ENCODE measurements around the gene RGS7BP. TPM values are rescaled to one million over a fixed set of nuclear protein-coding genes. Genes with fewer than 3 reads are reported as not detected.

The RGS7BP gene
- polyA plus RNA-seq, 1 experiment: not detected

- DNase-seq (ENCODE audit: low read depth, low spot score): no peak
- Histone ChIP-seq H3K27me3 (ENCODE audit: control insufficient read depth, insufficient read depth, low read length) (peaks cover 3% of the 10 kb centered on the region), H3K4me3 (ENCODE audit: low read depth, low read length) (no peak overlapping the region), H3K9me3 (ENCODE audit: control insufficient read depth, insufficient read depth, low read length) (no peaks in the 10 kb centered on the region), H3K27ac (ENCODE audit: low read depth, low read length) (no peak overlapping the region)
- CTCF ChIA-PET: interaction anchor here (0.6 to 1.2 kb wide), 2 partner anchors 19 to 167 kb away, joined by 3 read pairs; no protein-coding TSS in a partner anchor
- no peak for TF ChIP-seq CTCF (IDR thresholded peaks at IDR 0.05; ENCODE audit: low read depth, low read length)
- POLR2A ChIA-PET: no interaction called here
Observed at GRCh38 chr5:64615895-64616294, 110.1 kb downstream of the RGS7BP start.

DNA sequence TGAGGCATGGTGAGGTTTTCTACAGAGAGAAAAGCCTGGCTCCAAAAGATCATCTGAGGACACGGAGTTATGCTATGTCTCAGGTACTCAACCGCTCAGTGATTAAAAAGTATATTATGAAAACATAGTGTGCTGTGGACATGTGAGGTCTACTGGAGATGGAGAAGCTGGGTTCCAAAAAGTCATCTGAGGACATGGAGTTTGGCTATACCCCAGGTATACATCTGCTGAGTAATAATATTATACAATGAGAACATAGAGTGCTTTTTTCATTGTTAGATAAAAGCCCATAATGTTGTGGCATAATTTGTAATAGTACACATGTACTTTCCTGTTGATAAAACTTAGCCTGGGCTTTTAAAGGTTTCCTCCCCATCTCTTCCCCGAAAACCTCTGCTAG lies 113.8 kb downstream of the RGS7BP start:
- peaks cover 14% of the 10 kb centered on the region for H3K27me3 ChIP-seq (ENCODE audit: control insufficient read depth, insufficient read depth, low read length)
- ChIA-PET POLR2A (no interaction called here), CTCF (no interaction called here)
- no peak for DNase-seq (ENCODE audit: low read depth, low spot score)
- H3K4me3 ChIP-seq (ENCODE audit: low read depth, low read length): no peak overlapping the region
- no peaks in the 10 kb centered on the region for H3K9me3 ChIP-seq (ENCODE audit: control insufficient read depth, insufficient read depth, low read length)
- H3K27ac ChIP-seq (ENCODE audit: low read depth, low read length): no peak overlapping the region
- TF ChIP-seq CTCF (IDR thresholded peaks at IDR 0.05; ENCODE audit: low read depth, low read length): no peak

- no peaks in the 10 kb centered on the region for H3K9me3 ChIP-seq (ENCODE audit: control insufficient read depth, insufficient read depth, low read length)
- TF ChIP-seq CTCF (IDR thresholded peaks at IDR 0.05; ENCODE audit: low read depth, low read length): no peak
- H3K4me3 ChIP-seq (ENCODE audit: low read depth, low read length): no peak overlapping the region
- POLR2A ChIA-PET: no interaction called here
- no peak for DNase-seq (ENCODE audit: low read depth, low spot score)
- CTCF ChIA-PET: interaction anchor here (2.2 to 2.8 kb wide), 2 partner anchors 11 to 394 kb away, joined by 7 to 8 read pairs; no protein-coding TSS in a partner anchor
- peaks cover 14% of the 10 kb centered on the region for H3K27me3 ChIP-seq (ENCODE audit: control insufficient read depth, insufficient read depth, low read length)
- H3K27ac ChIP-seq (ENCODE audit: low read depth, low read length): no peak overlapping the region
Observed at GRCh38 chr5:64622991-64623390, 117.2 kb downstream of the RGS7BP start.

GRCh38 chr5:64625678-64626077 lies 119.9 kb downstream of the RGS7BP start:
- Histone ChIP-seq H3K9me3 (ENCODE audit: control insufficient read depth, insufficient read depth, low read length) (no peaks in the 10 kb centered on the region), H3K27ac (ENCODE audit: low read depth, low read length) (no peak overlapping the region), H3K27me3 (ENCODE audit: control insufficient read depth, insufficient read depth, low read length) (peaks cover 12% of the 10 kb centered on the region), H3K4me3 (ENCODE audit: low read depth, low read length) (no peak overlapping the region)
- DNase-seq (ENCODE audit: low read depth, low spot score): peak; percentile 8
- TF ChIP-seq CTCF (IDR thresholded peaks at IDR 0.05; ENCODE audit: low read depth, low read length): no peak
- ChIA-PET CTCF (interaction anchor here (0.5 to 2.6 kb wide), 8 partner anchors 10 to 1204 kb away, joined by 3 to 29 read pairs (median 6); no protein-coding TSS in a partner anchor), POLR2A (no interaction called here)

DNA sequence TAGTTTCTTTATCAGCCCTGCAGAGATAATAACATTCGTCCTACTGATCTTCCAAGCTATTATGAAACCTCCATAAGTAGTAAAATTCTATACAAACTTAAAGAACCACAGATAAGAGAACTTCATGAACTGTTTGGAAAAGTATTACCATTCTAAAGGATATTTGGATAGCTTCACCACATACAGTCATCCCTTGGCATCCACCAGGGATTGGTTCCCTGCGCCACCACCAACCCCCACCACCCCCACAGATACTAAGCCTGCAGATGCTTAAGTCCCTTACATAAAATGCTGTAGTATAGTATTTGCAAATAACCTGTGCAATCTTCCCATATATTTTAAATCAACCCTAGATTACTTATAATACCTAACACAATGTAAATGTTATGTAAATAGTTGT lies 123.1 kb downstream of the RGS7BP start:
- H3K4me3 ChIP-seq (ENCODE audit: low read depth, low read length): no peak overlapping the region
- DNase-seq (ENCODE audit: low read depth, low spot score): no peak
- CTCF ChIA-PET: interaction anchor here (0.8 to 1.3 kb wide), 2 partner anchors 16 to 18 kb away, joined by 3 read pairs; no protein-coding TSS in a partner anchor
- POLR2A ChIA-PET: no interaction called here
- no peak for TF ChIP-seq CTCF (IDR thresholded peaks at IDR 0.05; ENCODE audit: low read depth, low read length)
- no peaks in the 10 kb centered on the region for H3K27me3 ChIP-seq (ENCODE audit: control insufficient read depth, insufficient read depth, low read length)
- no peaks in the 10 kb centered on the region for H3K9me3 ChIP-seq (ENCODE audit: control insufficient read depth, insufficient read depth, low read length)
- no peak overlapping the region for H3K27ac ChIP-seq (ENCODE audit: low read depth, low read length)

Measured in AG04450 (cell line).